Neural progenitor cell (in vitro differentiated cells): ENCODE measurements around the gene TNS3. TPM values are rescaled to one million over a fixed set of nuclear protein-coding genes. Genes with fewer than 3 reads are reported as not detected.

Source experiments
- DNase-seq: peaks from one replicate; pipeline ENCODE4 v3.0.0-alpha.2; 2016; ENCODE audit warnings: low spot score
- H2AFZ ChIP-seq: fragments of 200-600 bp; sonication (generic); replicated peaks from 2 replicates; pipeline ENCODE4 v1.6.1; 2016; ENCODE audit warnings: antibody characterized with exemption
- H3F3A ChIP-seq: fragments of 200-600 bp; sonication (generic); 2 replicates; pipeline ENCODE4 v1.6.1; 2016; ENCODE audit warnings: antibody characterized with exemption, low read depth
- H3K27ac ChIP-seq: fragments of 200-600 bp; sonication (generic); 2 replicates; pipeline ENCODE4 v1.5.1; 2016; ENCODE audit warnings: mild to moderate bottlenecking
- H3K27me3 ChIP-seq: fragments of 200-600 bp; sonication (generic); 2 replicates; pipeline ENCODE4 v1.6.1; 2016; ENCODE audit warnings: mild to moderate bottlenecking, moderate library complexity
- H3K36me3 ChIP-seq: fragments of 200-600 bp; sonication (generic); 2 replicates; pipeline ENCODE4 v1.5.1; 2016
- H3K4me1 ChIP-seq: fragments of 200-600 bp; sonication (generic); 2 replicates; pipeline ENCODE4 v1.6.1; 2016; ENCODE audit warnings: mixed run types
- H3K4me2 ChIP-seq: fragments of 200-600 bp; sonication (generic); 2 replicates; pipeline ENCODE4 v1.6.1; 2016
- H3K4me3 ChIP-seq: fragments of 200-600 bp; sonication (generic); 2 replicates; pipeline ENCODE4 v1.5.1; 2016
- H3K79me2 ChIP-seq: fragments of 200-600 bp; sonication (generic); 2 replicates; pipeline ENCODE4 v1.6.1; 2016; ENCODE audit warnings: low read depth
- H3K9ac ChIP-seq: fragments of 200-600 bp; sonication (generic); 2 replicates; pipeline ENCODE4 v1.6.1; 2016
- H3K9me3 ChIP-seq: fragments of 200-600 bp; sonication (generic); 2 replicates; pipeline ENCODE4 v1.5.1; 2016; ENCODE audit warnings: low read depth
- H4K20me1 ChIP-seq: fragments of 200-600 bp; sonication (generic); 2 replicates; pipeline ENCODE4 v1.6.1; 2016; ENCODE audit warnings: low read depth
- H3K27ac Mint-ChIP-seq: 3 replicates; pipeline ENCODE4 v1.8.0; 2021; ENCODE audit warnings: mixed read lengths
- H3K27me3 Mint-ChIP-seq: 2 replicates; pipeline ENCODE4 v1.8.0; 2022; ENCODE audit warnings: low read depth, mild to moderate bottlenecking, inconsistent platforms, moderate library complexity, mixed read lengths; ENCODE audit not compliant: insufficient read depth
- H3K36me3 Mint-ChIP-seq: 3 replicates; pipeline ENCODE4 v1.8.0; 2021; ENCODE audit warnings: mixed read lengths
- H3K4me1 Mint-ChIP-seq: 3 replicates; pipeline ENCODE4 v1.8.0; 2021; ENCODE audit warnings: mixed read lengths
- H3K4me3 Mint-ChIP-seq: 3 replicates; pipeline ENCODE4 v1.8.0; 2021; ENCODE audit warnings: mild to moderate bottlenecking, moderate library complexity, mixed read lengths
- H3K9me3 Mint-ChIP-seq: 3 replicates; pipeline ENCODE4 v1.8.0; 2020; ENCODE audit warnings: mixed read lengths
- CTCF ChIP-seq: fragments of 200-600 bp; sonication (generic); IDR thresholded peaks from 2 replicates; pipeline ENCODE4 v1.5.1; 2017; ENCODE audit warnings: antibody characterized with exemption, mild to moderate bottlenecking
- EZH2 ChIP-seq: fragments of 200-600 bp; sonication (generic); IDR thresholded peaks from 2 replicates; pipeline ENCODE4 v1.6.1; 2017; ENCODE audit warnings: antibody characterized with exemption, mild to moderate bottlenecking, moderate library complexity
- EZH2phosphoT487 ChIP-seq: fragments of 200-600 bp; sonication (generic); IDR thresholded peaks from 2 replicates; pipeline ENCODE4 v1.6.1; 2017; ENCODE audit warnings: antibody characterized with exemption
- total RNA-seq: library from RNA; depleted of rRNA; stranded (reverse); fragments of >200 nt; gene quantifications from 2 replicates; pipeline ENCODE4 v1.2.3, GENCODE V29; 2015; ENCODE audit warnings: low replicate concordance

Gene TNS3
- total RNA-seq, 1 donor from 2014 or later = 15.0 TPM

GRCh38 chr7:47438411-47439029, 143.4 kb downstream of the TNS3 start:
- DNase-seq = no peak
- peaks cover 23% of the 10 kb centered on the region for H3K4me1 Mint-ChIP-seq
- H2AFZ ChIP-seq = no peak overlapping the region
- H3K9me3 Mint-ChIP-seq = no peaks in the 10 kb centered on the region
- no peak overlapping the region for H3K9ac ChIP-seq
- H3K9me3 ChIP-seq = no peaks in the 10 kb centered on the region
- H3K36me3 Mint-ChIP-seq = peaks cover 11% of the 10 kb centered on the region
- no peak overlapping the region for H3K4me2 ChIP-seq
- no peak for TF ChIP-seq EZH2phosphoT487
- no peak for TF ChIP-seq CTCF
- no peak for TF ChIP-seq EZH2
- H3K79me2 ChIP-seq = no peaks in the 10 kb centered on the region
- H3K27me3 Mint-ChIP-seq = no peaks in the 10 kb centered on the region
- H3K4me1 ChIP-seq = peaks cover 8% of the 10 kb centered on the region
- H3K4me3 Mint-ChIP-seq = no peak overlapping the region
- no peaks in the 10 kb centered on the region for H3K36me3 ChIP-seq
- no peak overlapping the region for H3K27ac Mint-ChIP-seq
- H4K20me1 ChIP-seq = peaks cover 15% of the 10 kb centered on the region
- no peak overlapping the region for H3K4me3 ChIP-seq
- no peaks in the 10 kb centered on the region for H3F3A ChIP-seq
- H3K27ac ChIP-seq = no peak overlapping the region
- H3K27me3 ChIP-seq = no peaks in the 10 kb centered on the region

GRCh38 chr7:47435889-47436312, 146.0 kb downstream of the TNS3 start:
- TF ChIP-seq CTCF = peak; percentile 74
- TF ChIP-seq EZH2 = no peak
- H3K27me3 ChIP-seq = no peaks in the 10 kb centered on the region
- H3K27ac Mint-ChIP-seq = no peak overlapping the region
- no peak overlapping the region for H3K4me3 Mint-ChIP-seq
- peak; percentile 76 for DNase-seq
- H3K27ac ChIP-seq = no peak overlapping the region
- H3K4me1 Mint-ChIP-seq = peaks cover 5% of the 10 kb centered on the region
- H3K9ac ChIP-seq = no peak overlapping the region
- H3K4me3 ChIP-seq = no peak overlapping the region
- H3K79me2 ChIP-seq = no peaks in the 10 kb centered on the region
- no peaks in the 10 kb centered on the region for H3K4me1 ChIP-seq
- H3K9me3 Mint-ChIP-seq = no peaks in the 10 kb centered on the region
- H3K4me2 ChIP-seq = no peak overlapping the region
- no peaks in the 10 kb centered on the region for H3K9me3 ChIP-seq
- H3K27me3 Mint-ChIP-seq = peaks cover 4% of the 10 kb centered on the region
- no peaks in the 10 kb centered on the region for H4K20me1 ChIP-seq
- no peaks in the 10 kb centered on the region for H3F3A ChIP-seq
- H3K36me3 Mint-ChIP-seq = peaks cover 12% of the 10 kb centered on the region
- no peaks in the 10 kb centered on the region for H3K36me3 ChIP-seq
- H2AFZ ChIP-seq = no peak overlapping the region

GRCh38 chr7:47433564-47433895, 148.4 kb downstream of the TNS3 start:
- Mint-ChIP-seq H3K9me3 (no peaks in the 10 kb centered on the region), H3K4me1 (no peaks in the 10 kb centered on the region), H3K36me3 (peaks cover 6% of the 10 kb centered on the region), H3K27me3 (peaks cover 4% of the 10 kb centered on the region), H3K27ac (no peak overlapping the region), H3K4me3 (no peak overlapping the region)
- Histone ChIP-seq H3K4me1 (no peaks in the 10 kb centered on the region), H3K27ac (no peak overlapping the region), H3K9me3 (no peaks in the 10 kb centered on the region), H4K20me1 (no peaks in the 10 kb centered on the region), H3K4me2 (no peak overlapping the region), H2AFZ (no peak overlapping the region), H3K27me3 (no peaks in the 10 kb centered on the region), H3K4me3 (no peak overlapping the region), H3K9ac (no peak overlapping the region), H3K79me2 (no peaks in the 10 kb centered on the region), H3K36me3 (no peaks in the 10 kb centered on the region), H3F3A (no peaks in the 10 kb centered on the region)
- DNase-seq = no peak
- TF ChIP-seq EZH2 = no peak
- no peak for TF ChIP-seq EZH2phosphoT487
- no peak for TF ChIP-seq CTCF
